Body of pancreas (tissue), 4 donors: ENCODE measurements around the gene SHOC2.

Experiments used
- POLR2A ChIP-seq, 3 donors: fragments of 450-650 bp; IDR thresholded peaks; one replicate each; pipeline ENCODE4 v1.6.1; 2016; ENCODE audit warnings: antibody characterized with exemption in 3 of 3, mild to moderate bottlenecking in 2 of 3
- TF ChIP-seq, protein P1 (sequence below), 7 experiments: fragments of 450-650 bp in 4 of 7; fragments of 200-600 bp in 3 of 7; sonication (generic) in 3 of 7; IDR thresholded peaks; one replicate each; pipeline ENCODE4 v1.5.1; 2016 to 2019; ENCODE audit warnings: antibody characterized with exemption in 7 of 7

DNA sequence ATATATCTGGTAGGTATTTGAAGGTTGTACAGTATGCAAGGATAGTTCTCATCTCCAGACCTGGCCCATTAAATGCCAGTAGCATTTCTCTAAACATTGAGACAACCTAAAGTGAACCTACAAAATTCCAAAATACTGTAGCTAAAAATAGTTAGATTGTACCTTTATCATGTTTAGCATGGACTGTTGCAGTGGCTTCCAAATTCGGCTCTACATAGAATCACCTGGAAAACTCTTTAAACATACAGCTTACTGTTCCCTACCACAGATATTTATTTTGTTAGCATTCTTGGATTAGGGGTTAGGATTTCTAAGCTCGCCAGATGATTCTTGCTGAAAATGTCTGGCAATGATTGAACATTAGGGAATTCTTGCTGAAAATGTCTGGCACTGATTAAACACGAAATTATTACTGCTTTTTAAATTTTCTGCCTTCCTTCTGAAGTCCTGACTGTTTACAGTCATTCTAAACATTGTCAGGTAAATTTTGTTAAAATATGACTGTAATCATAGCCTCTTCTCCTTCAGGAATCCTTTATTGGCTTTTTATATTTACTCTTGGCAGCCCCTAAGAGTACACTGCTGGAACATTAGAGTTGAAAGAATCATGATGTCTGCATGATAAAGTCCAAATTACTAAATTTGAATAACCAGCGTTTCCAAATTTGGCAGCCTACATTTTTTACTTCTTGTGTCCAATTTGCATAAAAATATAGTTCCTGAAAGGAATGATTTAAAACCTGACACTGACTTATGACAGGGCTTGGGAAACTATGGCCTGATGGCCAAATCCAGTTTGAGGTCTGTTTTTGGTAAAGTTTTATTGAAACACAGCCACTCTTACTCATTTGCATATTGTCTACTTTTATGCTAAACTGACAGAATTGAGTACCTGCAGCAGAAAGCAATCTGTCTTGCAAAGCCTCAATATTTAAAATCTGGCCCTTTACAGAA lies 40.3 kb downstream of the SHOC2 start:
- TF ChIP-seq, protein P1, sequence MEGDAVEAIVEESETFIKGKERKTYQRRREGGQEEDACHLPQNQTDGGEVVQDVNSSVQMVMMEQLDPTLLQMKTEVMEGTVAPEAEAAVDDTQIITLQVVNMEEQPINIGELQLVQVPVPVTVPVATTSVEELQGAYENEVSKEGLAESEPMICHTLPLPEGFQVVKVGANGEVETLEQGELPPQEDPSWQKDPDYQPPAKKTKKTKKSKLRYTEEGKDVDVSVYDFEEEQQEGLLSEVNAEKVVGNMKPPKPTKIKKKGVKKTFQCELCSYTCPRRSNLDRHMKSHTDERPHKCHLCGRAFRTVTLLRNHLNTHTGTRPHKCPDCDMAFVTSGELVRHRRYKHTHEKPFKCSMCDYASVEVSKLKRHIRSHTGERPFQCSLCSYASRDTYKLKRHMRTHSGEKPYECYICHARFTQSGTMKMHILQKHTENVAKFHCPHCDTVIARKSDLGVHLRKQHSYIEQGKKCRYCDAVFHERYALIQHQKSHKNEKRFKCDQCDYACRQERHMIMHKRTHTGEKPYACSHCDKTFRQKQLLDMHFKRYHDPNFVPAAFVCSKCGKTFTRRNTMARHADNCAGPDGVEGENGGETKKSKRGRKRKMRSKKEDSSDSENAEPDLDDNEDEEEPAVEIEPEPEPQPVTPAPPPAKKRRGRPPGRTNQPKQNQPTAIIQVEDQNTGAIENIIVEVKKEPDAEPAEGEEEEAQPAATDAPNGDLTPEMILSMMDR (IDR thresholded peaks at IDR 0.05) = no peak
- TF ChIP-seq POLR2A (IDR thresholded peaks at IDR 0.05) = no peak
